GM12878 (cell line): ENCODE measurements around the gene IMMP2L. TPM values are rescaled to one million over a fixed set of nuclear protein-coding genes. Genes with fewer than 3 reads are reported as not detected.

Experiments used
- BCLAF1 ChIP-seq: fragments of 450-650 bp; IDR thresholded peaks from 2 replicates; pipeline ENCODE4 v1.6.1; 2017; ENCODE audit warnings: antibody characterized with exemption, mild to moderate bottlenecking, moderate library complexity
- CBX5 ChIP-seq: sonication (generic); IDR thresholded peaks from 2 replicates; pipeline ENCODE4 v1.6.1; 2016; ENCODE audit warnings: low read depth, moderate library complexity, mild to moderate bottlenecking, inconsistent platforms
- EGR1 ChIP-seq, 2 experiments: IDR thresholded peaks; 1 replicate in 1 of 2; 2 replicates in 1 of 2; pipeline ENCODE4 v1.6.1; 2011 to 2012; ENCODE audit warnings: low read depth in 2 of 2, low read length in 2 of 2, borderline replicate concordance in 1 of 2, mild to moderate bottlenecking in 1 of 2, moderate library complexity in 1 of 2
- NFIC ChIP-seq: IDR thresholded peaks from 2 replicates; pipeline ENCODE4 v1.6.1; 2012; ENCODE audit warnings: low read depth, mild to moderate bottlenecking, inconsistent platforms, low read length, moderate library complexity
- TARDBP ChIP-seq: IDR thresholded peaks from 2 replicates; pipeline ENCODE4 v1.6.1; 2016; ENCODE audit warnings: borderline replicate concordance
- polyA plus RNA-seq, 11 experiments: library from polyadenylated mRNA; depleted of rRNA in 4 of 11; unstranded in 6 of 11; stranded (reverse) in 5 of 11; fragments of >200 nt; fragmentation: Nextera tagmentation in 4 of 11; fragmentation: Illumina TruSeq in 1 of 11; extraction: Ambion mirVana in 4 of 11; extraction: Trizol in 1 of 11; gene quantifications; 1 replicate in 1 of 11; 2 replicates in 10 of 11; pipeline versions ENCODE4 v1.2.1 to v1.2.3, GENCODE V29; 2011 to 2016; ENCODE audit warnings: inconsistent platforms in 2 of 11, missing spikeins in 2 of 11, low read depth in 1 of 11
- total RNA-seq, 4 experiments: library from RNA; depleted of rRNA in 3 of 4; stranded (reverse); fragments of >200 nt in 3 of 4; fragmentation: Illumina TruSeq in 1 of 4; extraction: Trizol in 1 of 4; gene quantifications; 2 replicates each; pipeline versions ENCODE4 v1.2.1 to v1.2.3, GENCODE V29; 2013 to 2021
- TF ChIP-seq, protein P1 (sequence below): fragments of 450-650 bp; IDR thresholded peaks from 2 replicates; pipeline ENCODE4 v1.6.1; 2016; ENCODE audit warnings: mild to moderate bottlenecking
- TF ChIP-seq, protein P2 (sequence below): IDR thresholded peaks from 2 replicates; pipeline ENCODE4 v1.6.1; 2012; ENCODE audit warnings: improper control_type of control experiment, low read depth, low read length; ENCODE audit not compliant: insufficient replicate concordance

Gene IMMP2L
- total and polyA plus RNA-seq, 10 of the 15 experiments (the other 5 are each of a cell fraction or from before 2014, with no cell fraction given): 12.6 to 46.3 (median 19.6) TPM

DNA sequence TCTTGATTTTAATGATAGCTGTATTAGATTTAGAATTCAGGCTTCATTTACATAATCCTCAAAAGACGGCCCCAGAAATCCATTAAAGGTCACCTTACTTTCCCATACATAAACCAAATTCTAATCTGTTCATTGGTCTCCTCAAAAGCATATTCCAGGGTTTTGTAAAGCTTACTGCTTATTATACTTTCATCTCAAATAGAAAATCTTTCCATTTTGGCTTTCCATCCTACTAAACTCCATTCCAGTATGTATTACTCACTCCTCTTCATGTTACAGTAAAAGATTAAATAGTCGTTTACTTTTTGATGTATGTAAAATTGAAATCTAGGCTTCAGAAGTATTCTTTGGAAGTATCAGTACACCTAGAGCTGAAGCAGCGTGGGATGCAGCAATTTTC lies 614.9 kb downstream of the IMMP2L start (continued):
- TF ChIP-seq BCLAF1 (no peak), NFIC (no peak), CBX5 (no peak), TARDBP (no peak), EGR1 (IDR thresholded peaks at IDR 0.05; ENCODE audit: borderline replicate concordance in 1 of 2, low read depth in 2 of 2, low read length in 2 of 2) (no peak)
- TF ChIP-seq, protein P1, sequence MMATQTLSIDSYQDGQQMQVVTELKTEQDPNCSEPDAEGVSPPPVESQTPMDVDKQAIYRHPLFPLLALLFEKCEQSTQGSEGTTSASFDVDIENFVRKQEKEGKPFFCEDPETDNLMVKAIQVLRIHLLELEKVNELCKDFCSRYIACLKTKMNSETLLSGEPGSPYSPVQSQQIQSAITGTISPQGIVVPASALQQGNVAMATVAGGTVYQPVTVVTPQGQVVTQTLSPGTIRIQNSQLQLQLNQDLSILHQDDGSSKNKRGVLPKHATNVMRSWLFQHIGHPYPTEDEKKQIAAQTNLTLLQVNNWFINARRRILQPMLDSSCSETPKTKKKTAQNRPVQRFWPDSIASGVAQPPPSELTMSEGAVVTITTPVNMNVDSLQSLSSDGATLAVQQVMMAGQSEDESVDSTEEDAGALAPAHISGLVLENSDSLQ: no peak
- TF ChIP-seq, protein P2, sequence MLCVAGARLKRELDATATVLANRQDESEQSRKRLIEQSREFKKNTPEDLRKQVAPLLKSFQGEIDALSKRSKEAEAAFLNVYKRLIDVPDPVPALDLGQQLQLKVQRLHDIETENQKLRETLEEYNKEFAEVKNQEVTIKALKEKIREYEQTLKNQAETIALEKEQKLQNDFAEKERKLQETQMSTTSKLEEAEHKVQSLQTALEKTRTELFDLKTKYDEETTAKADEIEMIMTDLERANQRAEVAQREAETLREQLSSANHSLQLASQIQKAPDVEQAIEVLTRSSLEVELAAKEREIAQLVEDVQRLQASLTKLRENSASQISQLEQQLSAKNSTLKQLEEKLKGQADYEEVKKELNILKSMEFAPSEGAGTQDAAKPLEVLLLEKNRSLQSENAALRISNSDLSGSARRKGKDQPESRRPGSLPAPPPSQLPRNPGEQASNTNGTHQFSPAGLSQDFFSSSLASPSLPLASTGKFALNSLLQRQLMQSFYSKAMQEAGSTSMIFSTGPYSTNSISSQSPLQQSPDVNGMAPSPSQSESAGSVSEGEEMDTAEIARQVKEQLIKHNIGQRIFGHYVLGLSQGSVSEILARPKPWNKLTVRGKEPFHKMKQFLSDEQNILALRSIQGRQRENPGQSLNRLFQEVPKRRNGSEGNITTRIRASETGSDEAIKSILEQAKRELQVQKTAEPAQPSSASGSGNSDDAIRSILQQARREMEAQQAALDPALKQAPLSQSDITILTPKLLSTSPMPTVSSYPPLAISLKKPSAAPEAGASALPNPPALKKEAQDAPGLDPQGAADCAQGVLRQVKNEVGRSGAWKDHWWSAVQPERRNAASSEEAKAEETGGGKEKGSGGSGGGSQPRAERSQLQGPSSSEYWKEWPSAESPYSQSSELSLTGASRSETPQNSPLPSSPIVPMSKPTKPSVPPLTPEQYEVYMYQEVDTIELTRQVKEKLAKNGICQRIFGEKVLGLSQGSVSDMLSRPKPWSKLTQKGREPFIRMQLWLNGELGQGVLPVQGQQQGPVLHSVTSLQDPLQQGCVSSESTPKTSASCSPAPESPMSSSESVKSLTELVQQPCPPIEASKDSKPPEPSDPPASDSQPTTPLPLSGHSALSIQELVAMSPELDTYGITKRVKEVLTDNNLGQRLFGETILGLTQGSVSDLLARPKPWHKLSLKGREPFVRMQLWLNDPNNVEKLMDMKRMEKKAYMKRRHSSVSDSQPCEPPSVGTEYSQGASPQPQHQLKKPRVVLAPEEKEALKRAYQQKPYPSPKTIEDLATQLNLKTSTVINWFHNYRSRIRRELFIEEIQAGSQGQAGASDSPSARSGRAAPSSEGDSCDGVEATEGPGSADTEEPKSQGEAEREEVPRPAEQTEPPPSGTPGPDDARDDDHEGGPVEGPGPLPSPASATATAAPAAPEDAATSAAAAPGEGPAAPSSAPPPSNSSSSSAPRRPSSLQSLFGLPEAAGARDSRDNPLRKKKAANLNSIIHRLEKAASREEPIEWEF: no peak
- TF ChIP-seq, all 136 proteins: peak for 0
